GM04503 (cell line): ENCODE measurements around the gene ESYT1.

Source experiments
- DNase-seq: peaks from one replicate; pipeline ENCODE4 v3.0.0-alpha.2; 2012; ENCODE audit warnings: low read depth

Gene ESYT1

DNA sequence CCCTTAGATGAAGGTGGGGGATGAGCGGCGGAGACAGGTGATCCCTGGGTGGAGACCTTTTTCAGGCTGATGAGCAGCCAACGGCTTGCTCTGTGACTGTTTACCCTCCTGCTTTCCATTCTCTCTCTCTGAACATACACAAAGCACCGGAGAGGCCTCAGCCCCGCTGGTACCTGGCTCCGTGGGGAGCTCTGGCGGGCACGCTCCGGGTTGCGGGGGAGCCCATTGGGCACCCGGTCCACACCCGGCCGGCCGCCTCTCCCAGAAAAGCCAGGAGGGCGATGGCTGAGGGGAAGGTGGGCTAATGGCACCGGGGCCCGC, 60.7 kb downstream of the ESYT1 start:
- no peak for DNase-seq

DNA sequence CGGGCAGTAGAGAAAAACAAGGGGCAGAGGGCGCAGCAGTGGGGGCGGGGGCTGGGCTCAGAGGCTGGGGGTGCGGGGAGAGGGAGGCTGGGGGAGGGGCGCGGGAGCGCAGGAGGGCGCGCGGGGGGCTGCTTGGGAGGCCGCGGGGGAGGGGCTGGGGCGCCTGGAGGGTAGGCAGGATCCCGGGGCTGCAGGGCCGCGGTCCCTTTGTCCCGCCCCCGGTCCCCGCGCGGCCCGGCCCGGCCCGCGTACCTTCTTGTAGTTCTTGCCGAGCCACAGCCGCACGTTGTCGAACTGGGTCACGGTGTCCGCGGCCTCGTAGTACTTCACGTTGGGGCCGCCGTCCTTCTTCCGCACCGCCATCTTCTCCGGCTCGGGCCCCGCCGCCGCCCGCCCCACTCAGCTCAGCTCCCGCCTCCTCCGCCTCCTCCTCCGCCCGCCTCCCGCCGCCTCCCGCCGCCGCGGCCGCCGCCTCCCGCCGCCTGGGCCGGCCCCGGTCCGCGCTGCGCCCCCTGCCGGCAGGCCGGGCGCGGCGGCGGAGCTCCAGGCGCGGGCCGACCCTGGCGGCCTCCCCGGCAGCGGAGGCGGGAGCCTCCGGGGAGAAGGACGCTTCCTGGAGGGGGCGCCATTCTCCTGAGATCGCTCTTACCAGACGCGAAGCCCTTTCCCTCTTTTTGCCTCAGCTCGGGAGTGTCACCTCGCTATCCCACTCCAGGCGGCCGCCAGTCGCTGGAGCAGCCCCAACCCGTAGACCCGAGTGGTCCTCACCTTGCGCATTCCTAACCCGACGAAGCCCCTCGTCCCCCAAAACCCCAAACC, 61.2 kb downstream of the ESYT1 start, which contains the start of gene SMARCC2:
Gene SMARCC2, minus strand, starts transcription at position 385 of the 819 bp plus-strand sequence. Its CDS starts 22 bp downstream, at position 363.
- no peak for DNase-seq

DNA sequence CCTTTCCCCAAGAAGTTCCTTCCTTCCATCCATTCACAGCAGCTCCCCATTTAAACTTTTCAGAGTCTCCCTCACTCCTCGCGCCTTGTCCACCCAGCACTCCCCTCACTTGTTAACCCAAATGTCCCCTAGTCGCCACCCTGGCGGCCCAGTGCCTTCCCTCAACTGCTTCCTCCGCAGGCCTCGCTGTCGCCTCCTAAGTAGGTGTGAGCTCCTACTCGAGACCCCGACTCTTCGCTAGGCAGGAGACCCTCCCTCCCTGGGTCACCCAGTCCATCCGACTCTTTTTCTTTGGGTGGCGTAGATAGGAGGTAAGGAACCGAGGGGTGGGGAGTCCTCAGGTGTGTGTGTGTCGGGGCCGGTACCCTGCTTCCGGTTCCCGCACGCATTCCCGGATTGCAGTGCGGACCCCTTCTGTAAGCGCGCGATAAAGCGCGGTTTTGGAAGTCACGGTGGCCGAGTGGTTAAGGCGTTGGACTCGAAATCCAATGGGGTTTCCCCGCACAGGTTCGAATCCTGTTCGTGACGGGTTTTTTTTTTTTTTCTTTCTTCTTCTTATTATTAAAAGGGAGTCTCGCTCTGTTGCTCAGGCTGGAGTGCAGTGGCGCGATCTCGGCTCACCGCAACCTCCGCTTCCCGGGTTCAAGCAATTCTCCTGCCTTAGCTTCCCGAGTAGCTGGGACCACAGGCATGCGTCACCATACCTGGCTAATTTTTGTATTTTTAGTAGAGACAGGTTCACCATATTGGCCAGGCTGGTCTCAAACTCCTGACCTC, 62.0 kb downstream of the ESYT1 start:
- DNase-seq, result no peak

DNA sequence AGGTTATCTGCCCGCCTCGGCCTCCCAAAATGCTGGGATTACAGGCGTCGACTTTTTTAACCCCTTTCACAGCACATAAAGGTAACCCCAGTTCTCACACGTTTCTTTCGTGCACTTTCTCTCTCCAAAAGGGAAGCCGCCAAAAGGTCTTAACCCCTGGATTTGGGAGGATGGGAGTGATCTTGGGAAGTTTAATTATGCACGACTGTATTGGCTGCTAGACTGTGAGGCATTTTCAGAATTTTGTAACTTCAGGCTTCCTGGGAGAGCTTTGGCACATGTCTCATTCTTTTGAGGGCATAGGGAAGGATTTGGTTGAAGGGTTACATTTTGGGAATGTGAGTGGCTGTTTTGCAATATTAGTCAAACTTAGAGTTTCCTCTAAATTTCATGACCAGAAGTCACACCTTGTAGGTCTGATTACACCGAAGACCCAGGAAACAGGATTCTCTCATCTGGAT, 62.7 kb downstream of the ESYT1 start:
- no peak for DNase-seq

DNA sequence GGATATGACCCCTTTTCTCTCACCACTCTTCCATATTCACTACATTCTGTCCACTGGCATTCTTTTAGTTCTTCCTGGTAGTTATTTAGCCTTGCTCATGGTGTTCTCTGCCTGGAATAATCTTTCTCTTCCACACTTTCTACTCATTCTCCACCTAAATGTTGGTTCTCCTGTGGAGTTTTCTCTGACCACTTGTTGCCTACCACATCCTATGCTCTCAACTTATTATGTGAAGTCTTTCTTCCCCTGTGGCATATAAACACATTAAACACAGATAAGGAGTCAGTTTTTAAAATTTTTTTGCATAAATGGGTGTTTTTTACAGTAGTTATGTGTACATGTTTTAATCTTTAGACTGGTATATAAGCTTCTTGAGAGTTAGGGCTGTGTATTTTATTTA, 64.5 kb downstream of the ESYT1 start:
- DNase-seq, result no peak

DNA sequence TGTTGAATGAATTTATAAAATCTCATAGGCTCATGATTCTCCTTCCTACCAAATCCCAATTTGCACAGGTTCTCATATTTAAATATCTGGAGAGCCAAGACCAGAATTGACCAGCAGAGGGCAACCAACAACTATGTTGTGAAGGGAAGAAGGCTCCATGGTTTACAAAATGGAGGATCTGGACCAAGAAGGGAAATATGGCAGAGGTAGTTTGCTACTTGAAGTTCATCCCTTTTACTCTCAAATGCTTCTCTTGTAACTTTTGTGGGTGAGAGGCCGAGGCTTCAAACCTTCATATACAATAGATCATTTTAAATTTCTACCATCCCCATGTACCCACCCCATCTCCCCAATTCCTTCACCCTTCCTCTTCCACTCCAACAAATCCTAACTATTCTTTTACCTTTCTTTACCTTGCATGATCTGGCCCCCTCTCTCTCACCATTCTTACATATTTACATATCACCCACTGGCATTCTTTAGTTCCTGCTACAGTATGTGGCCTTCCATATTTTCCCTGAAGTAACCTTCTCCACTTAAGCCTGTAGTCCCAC, 65.0 kb downstream of the ESYT1 start:
- no peak for DNase-seq
